ENCODE measurements around the gene GPRC5D.
A peak's percentile ranks its signal among the peaks of the same experiment; 100 is the strongest.

Gene GPRC5D
- 0 to 0.33 (median 0) reads per million in 17 experiments for total RNA-seq

DNA sequence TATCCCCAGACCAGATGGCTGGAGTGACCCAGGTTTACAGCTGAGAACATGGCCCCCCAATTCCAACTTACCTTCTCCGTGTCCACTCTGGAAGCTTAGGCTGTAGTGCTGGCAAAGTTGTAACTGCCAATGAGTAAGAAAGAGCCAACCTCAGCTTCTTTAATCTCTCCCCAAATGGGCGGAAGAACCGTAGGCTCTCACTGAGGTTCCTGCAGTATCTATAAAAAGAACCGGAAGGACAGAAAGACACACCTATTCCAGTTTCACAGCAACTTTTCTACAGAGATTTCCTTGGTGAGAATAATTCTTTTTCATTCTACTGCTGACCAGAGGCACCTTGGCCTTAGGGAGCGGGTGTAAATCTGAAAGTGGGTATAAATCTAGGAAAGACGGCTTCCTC is at the start of gene GPRC5D:
TSS of gene GPRC5D (minus strand) at position 135 of the 400 bp plus-strand sequence. CDS start 1,786 bp downstream, outside the sequence.
- no peak for DNase-seq

DNA sequence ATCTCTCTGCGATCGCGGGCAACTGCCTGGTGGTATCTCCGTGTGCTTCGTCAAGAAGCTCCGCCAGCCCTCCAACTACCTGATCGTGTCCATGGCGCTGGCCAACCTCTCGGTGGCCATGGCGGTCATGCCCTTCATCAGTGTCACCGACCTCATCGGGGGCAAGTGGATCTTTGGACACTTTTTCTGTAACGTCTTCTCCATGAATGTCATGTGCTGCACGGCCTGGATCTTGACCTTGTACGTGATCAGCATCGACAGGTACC is 49.7 kb upstream of the GPRC5D start:
- no peak for DNase-seq

DNA sequence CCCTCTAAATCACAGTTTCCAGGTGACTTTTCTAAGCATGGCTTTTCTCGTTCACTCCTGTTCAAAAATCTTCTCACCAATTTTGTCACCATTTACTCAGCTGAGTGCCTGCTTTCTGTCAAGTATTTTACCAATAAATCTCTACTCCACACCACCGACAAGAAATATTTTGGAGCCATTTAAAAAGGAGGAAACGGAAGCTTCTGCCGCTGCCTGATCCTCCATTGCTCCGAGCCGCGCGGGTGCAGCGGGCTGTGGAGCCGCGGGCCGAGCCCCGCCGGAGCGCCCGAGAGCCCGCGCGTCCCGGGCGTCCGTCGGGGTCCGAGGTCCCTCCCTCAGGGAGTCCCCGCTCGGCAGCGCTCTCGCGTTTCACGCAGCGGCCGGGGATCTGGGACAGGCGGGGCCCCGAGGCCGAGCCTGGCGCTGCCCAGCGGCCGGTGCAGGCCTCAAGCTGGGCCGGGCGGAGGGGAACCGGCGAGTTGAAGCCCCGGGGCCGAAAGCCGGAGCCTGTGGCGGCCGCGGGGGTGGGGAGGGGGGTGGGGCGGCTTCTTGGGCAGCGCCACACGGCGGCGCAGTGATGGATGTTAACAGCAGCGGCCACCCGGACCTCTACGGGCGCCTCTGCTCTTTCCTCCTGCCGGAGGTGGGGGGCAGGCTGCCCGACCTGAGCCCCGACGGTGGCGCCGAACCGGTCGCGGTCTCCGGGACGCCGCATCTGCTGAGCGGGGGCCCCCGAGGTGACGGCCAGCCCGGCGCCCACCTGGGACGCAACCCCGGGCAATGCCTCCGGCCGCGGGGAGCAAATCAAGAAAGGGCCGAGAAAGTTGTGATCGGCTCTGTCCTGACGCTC is 49.2 kb upstream of the GPRC5D start:
- DNase-seq = peak; percentile 68 to 87 (median 76)

DNA sequence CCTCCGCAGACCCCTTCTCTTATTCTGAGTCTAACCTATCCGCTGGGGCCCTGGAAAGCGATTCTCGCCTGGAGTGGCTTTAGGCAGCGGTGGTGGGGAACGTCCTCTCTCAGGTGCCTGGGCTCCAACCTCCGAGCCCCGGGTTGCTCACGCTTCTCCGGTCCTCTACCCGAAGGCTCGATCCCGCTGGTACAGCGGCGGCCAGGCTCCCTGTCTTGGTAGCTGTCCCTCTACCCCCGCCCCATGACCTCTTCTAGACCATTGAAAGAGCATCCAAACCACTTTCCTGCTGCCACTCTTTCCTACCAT is 48.6 kb upstream of the GPRC5D start:
- peak in 3 of 4 experiments; percentile 29 to 66 (median 41) for DNase-seq

DNA sequence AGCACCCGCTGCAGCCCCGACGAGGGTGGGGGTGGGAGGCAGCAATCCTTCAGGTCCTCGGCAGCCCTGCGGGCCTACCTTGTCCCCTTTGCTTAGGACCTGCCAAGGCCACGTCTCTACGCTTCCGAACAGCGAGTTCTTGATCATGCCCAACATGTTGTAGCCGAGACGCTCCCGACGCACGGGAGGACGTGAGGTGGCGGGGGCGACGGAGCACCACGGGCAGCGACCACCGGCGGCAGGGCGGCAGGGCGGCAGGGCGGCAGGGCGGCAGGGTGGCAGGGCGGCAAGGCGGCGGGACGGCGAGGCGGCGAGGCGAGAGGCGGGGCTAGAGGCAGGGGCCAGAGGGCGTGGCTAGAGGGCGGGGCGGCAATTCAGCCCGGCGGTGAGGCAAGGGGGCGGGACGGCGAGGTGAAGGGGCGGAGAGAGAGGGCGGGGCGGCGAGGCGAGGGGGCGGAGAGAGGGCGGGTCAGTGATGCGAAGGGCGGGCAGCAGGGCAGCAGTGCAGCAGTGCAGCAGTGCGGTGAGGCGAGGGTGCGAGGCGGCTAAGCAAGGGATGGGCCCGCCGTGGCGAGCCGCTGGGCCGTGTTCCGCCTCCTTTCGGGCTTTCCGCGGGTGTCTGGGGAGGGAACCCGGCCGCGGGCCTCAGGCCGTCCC is 48.1 kb upstream of the GPRC5D start, which contains the start of gene HEBP1:
TSS of gene HEBP1 (minus strand) at position 307 of the 657 bp plus-strand sequence. CDS start at position 156, 151 bp downstream.
- peak; percentile 94 to 99 (median 97) for DNase-seq

DNA sequence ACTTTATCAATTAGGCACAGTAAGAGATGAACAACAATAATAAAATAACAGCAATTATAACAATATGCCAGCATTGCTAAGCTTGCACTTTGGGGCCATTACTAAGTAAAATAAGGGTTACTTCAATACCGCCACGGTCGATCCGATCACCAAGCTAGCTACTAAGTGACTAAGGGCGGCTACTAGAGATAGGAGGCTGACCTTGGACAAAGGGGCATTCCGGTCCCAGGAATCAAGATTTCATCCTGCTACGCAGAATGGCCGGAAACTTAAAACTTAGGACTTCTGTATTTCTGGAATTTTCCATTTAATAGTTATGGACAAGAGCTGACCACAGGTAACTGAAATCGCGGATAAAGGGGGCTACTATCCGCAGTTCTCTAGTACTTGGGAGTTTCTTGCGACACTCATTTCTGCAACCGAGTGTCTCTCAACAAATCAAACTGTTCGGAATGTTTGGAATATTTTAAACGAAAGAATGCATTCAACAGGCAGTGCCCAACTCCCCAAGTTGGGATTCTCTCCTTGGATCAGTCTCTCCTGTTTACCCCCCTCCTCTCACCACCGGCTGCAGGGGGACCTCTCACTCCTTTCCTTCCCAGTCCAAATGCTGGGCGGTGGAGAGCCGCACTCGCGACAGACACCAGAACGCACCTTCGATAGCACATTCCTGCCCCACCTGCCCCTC is 47.4 kb upstream of the GPRC5D start:
- no peak for DNase-seq

DNA sequence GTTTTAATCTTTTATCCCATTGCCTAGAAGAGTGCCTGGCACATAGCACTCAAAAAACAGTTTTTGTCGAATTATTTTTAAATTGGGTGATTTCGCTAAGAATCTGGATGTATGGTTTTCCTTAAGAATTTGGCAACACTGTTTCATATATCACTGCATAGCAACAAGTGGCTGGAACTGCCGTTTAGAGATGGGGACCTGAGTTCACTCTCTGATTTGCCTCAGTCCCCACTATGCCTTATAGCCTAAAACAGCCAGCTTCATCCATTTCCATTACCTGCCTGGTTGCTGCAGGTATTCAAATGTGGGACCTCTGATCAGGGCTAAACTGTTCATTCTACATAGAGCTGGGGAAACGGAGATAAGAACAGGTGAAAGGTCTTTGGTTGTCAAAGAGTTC is 46.3 kb upstream of the GPRC5D start:
- DNase-seq = no peak

DNA sequence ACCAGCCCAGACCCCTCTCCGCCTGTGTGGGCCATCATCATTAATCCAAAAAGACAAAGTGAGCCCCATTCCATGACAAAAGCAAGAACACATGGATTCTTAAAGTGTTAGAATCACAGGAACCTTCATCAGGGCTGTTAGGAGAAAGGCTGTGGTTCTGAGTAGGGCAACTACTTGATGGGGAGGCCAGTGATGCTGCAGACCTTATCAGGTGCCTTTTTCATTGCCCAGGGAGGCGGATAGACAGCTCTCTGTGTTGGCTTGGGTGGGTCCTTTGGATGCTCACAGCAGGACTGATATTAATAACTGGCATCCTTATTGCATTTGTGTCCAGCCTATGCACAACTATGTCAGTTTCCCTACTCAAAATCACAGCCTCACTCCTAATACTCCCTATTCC is 45.8 kb upstream of the GPRC5D start:
- DNase-seq = no peak

DNA sequence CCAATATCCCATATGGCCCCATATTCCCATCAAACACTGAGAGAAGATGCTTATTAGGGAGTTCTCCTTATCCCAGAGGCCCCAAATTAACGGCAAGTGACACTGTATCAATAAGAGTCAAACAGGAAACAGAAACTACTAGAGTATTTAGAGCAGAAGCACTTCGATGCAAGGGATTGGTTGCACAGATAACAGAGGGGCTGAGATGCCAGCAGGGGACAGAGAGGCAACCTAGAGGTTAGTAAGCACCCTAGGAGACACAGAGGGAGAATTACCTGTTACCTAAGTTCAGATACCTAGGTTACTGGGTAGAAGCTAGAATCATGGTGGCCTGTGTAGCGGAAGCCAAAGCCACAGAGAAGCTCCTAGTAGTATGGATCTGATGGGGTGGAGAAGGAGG is 45.2 kb upstream of the GPRC5D start:
- DNase-seq = no peak

DNA sequence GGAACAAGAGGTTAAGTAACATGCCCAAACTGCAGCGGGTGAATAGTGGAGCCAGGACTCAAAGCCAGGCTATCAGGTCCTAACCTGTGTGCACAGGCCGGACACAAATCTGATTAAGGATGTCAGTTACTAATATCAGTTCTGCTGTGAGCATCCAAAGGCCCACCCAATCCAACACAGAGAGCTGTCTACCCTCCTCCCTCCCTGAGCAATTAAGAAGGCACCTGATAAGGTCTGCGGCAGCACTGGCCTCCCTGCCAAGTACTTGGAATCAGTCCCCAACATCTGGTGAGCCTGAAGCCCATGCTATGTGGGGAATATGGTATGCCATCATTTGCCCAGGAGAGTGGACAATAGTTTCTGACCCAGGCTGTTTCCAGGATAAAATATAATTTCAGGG is 44.2 kb upstream of the GPRC5D start:
- DNase-seq = no peak

DNA sequence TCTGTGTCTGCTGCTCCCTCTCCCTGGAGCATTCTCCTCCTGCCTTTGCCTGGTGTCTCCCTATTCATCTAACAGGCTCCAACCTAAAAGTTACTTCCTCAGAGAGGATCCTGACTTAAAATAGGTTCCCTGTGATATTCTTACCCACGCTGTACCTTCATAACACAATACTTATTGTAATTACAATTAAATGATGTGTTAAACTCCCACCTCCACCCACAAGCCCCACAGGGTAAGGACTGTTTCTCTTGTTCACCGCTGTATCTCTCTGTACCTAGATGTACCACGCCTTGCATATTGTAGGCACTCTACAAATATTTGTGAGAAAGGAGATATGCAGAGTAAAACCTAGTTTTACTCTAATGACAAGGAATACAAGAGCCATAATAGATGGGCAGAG is 43.1 kb upstream of the GPRC5D start:
- DNase-seq = no peak

DNA sequence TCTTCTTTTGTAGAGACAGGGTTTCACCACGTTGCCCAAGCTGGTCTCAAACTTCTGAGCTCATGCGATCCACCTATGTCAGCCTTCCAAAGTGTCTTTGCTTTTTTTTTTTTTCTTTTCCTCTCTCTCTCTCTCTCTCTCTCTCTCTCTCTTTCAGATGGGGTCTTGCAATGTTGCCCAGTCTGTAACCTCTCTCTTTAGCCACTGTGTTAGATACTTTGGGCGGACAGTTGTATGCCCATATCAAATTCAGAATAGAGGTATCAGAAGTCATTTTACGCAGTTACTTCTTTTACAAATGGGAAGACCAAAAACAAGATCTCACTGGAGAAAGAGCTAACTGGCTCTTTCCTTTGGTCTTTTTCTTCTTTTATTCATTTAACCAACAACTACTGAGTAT is 41.4 kb upstream of the GPRC5D start:
- DNase-seq = no peak

DNA sequence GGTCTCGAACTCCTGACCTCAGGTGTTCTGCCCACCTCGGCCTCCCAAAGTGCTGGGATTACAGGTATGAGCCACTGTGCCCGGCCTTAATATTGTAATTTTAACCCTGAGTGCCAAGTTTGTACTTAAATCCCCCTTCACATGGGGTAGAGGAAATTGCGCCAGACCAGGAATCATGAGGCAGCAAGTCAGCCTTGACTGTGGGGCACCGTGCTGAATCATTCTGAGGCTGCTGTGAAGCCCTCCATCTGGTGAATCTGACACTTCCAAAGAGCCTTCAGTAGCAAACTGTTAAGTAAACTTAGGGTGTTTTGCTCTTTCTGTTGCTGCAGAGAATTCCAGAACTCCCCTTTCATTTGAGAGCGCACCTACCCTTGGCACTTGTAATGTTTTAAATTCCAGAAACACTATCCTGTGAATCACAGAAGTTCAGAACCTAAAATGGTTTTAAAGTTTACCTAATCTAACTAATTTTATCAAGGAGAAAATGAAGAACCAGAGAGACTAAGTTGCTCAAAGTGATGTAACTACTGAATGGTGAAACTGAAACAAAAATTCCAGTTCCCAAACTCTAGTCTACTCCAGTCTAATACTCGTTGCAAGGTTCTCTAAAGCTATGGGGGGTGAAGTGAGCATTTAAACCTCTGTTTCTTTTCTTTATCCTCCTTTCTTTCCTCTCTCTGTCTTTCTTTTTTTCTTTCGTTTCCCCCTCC is 40.6 kb upstream of the GPRC5D start:
- DNase-seq = peak; percentile 75 to 88 (median 85)

DNA sequence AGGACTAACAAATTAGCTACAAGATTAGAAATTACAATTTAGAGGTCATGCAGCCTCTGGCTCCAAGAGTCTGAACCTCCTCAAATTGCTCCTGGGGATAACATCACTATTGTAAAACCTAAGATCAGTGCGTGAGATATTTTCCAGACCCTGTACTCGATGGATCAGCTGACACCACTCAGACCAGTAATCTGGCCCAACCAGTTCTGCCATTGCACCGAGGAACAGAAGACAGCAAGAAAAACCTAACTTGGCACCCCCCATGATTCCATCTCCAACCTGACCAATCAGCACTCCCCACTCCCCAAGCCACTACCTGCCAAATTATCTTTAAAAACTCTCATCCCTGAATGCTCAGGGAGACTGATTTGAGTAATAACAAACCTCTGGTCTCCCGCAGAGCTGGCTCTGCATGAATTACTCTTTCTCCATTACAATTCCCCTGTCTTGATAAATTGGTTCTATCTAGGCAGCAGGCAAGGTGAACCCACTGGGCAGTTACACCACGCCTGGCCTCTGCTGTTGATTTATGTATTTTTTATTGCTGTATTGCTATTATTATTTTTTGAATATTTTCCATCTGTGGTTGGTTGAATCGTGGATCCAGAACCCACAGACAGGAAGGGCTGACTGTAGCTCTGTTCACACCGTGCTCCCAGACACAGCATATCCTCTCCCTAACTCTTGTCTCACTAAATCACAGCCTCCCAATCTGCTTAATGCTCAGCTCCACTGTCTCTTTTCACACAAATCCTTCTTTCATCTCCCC is 38.9 kb upstream of the GPRC5D start:
- no peak for DNase-seq

DNA sequence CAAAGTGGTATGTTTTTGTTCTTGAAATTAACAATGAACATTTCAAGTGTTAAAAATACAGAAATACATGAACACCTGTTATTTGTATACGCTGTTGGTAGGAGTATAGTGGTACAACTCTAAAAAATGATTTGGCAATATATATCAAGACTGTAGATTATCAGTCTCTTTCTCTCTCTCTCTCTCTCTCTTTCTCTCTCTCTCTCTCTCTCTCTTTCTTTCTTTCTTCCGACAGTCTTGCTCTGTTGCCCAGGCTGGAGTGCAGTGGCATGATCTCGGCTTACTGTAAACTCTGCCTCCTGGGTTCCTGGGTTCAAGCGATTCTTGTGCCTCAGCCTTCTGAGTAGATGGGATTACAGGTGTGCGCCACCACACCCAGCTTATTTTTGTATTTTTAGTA is 35.5 kb upstream of the GPRC5D start:
- DNase-seq = no peak

DNA sequence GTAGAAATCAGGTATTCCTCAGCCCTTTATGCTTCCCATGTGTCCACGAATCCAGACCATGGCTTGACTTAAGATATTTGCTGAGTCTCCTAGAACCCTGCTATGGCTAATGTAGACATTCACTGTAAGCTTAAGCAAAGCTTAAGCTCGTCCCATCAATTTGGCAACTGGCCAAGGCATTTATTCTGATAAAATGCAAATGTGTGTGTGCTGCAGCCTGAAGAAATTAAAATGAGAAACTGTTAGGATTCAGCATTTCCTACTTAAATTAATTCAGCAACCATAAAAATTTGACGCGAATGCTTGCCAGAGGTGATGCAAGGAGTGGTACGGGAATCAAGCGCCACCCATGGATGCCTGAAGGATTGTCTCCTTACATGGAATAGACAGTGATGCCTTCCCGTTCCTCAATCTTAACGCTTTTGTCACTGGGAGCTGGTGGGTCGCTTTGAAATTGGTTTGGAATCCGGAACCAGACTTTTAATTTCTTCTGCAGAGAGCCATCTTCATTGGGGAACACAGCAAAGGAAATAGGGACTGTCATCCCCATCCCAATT is 34.9 kb upstream of the GPRC5D start:
- no peak for DNase-seq

DNA sequence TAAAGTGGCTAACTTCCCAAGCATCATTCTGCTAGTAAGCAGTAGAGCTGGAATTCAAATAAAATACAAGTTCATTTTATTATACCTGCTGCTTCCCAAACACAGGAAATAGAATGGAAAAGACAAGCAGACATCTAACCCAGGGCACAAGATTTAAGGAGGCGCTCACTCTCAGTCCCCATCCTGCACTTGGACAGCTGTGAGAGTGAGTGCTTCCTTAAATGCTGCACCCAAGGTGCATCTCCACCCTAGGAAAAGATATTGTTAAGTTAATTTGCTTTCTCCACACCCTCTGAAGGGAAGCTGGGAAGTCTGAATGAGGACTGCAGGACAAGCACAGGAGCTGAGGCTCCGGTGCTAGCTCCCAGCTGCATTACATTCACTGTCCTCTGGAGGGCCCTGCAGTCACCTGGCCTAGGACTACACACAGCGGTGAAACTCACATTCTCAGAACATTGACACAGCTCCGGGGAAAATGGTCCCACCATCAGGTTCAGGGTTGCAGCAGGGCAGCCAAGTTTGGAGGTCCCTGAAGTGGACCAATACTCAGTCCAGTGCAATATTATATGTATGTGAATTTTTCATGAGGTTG is 33.9 kb upstream of the GPRC5D start:
- DNase-seq = peak; percentile 38 to 64 (median 51)

DNA sequence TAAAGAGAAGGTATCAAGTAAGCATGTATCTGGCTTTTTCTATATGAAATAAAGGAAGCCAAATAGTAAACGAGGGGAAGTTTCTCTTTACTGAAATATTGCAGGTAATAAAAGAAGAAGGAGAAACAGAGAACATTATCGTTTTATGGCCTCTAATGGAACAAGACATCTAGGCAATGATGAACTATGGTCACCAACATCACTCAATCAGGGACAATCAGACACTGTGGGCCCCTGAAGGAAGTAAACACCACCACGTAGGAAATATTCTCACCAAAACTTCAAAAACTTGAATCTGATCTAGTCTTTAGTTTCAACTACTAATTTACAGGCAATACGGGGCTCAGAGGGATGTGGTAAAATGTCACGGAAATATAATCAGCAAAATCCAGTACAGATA is 32.2 kb upstream of the GPRC5D start:
- DNase-seq = no peak

DNA sequence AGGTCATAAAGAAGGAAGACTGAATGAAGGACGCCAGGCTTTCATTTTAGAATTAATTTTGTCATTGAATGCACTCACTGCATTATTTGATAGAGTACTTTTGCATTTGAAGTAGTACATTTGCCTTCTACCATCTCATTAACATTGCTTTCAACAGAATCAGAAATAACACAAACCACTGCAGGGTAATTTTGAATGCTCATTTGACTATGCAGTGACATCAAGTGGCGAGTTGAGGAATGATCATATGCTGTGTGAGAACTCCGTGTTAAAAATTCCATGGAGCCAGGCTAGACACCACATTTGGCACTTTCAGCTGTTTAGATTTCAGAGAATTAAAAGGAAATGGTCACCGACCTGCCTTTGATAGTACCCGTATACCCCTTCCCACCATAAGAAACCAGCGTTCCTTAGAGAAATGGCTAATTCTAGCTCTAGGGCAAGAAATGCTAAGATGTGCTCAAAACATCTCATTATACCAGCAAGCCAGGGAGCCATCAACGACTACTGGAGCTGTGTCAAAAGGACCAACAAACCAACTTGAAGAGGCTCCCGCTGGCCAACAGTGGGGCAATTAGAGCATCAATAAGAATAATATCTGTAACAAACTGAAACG is 31.6 kb upstream of the GPRC5D start:
- DNase-seq = peak; percentile 26 to 63 (median 38)

DNA sequence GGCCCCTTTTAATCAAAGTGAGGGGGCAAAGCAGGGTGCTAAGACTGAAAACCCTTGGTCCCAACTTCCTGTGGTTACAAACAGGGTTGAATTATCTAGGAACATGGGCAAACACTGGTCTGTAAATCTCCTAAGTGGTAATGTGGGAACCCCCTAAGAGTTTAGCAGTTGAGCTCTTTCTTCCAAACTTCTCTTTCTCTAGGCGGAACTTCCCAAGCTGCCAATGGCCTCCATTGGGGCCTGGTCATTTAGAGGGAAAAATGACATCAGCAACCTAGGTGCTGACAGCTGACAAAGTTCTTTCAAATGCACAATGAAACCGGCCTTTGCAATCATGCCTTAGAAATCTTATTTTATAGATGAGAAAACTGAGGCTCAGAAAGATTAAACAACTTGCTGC is 30.4 kb upstream of the GPRC5D start:
- DNase-seq = peak in 3 of 4 experiments; percentile 22 to 38 (median 32)

DNA sequence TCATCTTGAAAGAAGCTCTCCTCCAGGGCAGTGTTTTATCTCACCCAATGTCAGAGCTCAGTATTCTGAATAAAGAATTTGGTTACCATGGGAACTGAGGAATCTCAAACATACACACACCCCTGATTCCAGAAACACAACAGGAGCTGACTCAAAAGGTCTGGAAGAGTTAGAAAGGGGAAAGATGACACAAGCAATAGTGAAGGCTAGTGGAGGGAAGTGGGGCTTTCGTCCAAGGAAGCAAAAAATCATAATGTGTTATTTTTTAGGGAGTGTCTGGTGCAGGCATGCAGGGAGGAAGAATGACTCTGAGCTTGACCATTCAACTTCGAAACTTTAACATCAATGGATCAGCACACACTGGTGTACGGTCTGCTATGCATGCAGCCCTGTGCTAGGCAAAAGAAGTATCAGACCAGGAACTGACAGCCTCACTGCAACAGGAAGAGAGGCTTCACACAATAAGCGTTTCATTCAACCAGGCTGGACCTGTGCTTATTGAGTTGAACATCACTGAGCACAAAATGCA is 27.8 kb upstream of the GPRC5D start:
- peak in 2 of 4 experiments; percentile 26 to 31 for DNase-seq
